ENCODE results near the gene SPATA46.

SPATA46 gene

DNA sequence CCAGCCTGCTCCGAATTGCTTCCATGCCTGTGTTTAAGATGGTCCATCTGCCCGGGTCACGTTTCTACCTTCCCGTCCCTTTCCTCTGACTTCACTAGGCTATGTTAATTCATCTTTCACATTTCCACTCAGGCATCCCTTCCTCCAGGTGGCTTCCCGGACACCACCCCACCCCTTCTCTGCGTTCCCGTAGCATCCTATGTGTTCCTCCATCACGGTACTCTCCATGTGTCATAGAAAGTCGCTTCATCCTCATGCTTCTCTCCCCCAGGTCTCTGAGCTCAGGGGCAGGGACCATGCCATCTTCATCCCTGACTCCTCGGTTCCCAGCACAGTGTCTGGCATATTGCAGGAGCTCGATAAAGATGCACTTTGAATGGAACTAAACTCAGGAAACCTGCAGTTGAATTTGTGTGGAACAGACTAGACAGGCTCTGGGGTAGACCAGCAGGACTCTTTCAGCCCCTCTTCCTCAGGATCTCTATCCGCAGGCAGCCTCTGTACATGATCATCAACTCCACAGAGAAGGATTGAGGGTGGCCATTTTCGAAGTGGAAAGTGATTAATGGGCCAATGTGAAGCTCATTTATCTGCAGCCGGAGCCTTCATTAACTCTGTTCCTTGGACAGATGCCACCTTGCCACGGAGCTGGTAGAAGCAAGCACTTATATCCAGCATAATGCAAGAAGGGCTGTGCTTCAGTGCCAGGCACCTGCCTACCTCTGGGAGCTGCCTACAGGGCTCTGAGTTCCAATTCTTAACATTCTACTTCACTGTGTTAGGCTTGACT, 13.9 kb upstream of the SPATA46 start:
- no peak for DNase-seq

DNA sequence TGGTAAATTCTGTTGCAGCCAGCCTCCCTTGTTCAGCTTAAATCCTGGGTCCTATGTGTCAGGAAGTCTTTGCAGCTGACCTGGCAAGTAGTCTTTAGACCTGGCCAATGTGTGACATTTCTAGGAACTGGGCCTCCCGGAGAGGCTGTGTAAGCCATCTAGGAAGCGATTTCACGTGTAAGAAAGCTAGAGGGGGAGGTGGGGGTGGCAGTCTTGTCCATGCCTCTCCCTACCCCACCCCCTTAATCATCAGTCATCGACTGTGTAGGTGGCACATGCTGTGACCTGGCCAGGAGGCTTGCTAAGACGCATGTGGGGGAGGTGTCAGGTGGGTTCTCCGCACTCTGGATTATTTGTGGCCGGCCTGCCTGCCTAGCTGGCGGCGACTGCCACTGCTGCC, 13.3 kb upstream of the SPATA46 start:
- no peak for DNase-seq

DNA sequence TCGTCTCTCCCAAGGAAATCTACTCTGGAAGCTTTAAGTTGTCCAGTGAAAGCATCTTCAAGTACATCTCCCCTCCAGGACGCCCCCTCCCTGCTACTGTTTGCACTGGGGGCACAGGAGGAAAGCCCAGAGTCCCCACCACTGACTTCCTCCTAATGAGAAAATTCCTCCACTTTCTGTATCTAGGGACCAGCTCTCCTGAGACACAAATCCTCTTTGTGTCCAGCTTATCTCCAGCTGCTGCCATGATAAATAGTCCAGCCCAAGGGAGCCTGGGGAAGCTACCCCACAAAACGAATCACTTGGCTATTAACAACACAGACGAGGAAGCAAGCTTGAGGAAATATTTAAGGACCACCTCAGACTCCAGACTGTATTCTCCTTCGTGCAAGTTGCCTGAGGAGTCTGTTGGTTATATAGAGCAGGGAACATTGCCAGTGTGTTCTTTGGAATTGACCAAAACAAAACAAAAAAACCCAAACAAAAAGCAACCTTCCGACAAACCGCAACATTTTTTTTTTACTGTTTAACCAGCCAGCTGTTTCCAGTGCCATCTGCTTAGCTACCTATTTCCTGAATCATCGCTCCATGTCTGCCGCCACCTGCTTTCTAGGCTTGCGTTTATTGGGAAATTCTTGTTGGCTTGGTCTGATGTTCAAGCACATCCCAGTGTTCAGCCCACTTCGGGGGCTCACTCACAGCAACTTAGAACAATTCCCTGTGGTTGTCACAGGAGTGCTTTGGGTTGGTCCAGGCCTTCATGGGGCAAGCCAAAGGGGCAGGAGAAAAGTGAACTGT, 12.6 kb upstream of the SPATA46 start:
- DNase-seq = no peak

DNA sequence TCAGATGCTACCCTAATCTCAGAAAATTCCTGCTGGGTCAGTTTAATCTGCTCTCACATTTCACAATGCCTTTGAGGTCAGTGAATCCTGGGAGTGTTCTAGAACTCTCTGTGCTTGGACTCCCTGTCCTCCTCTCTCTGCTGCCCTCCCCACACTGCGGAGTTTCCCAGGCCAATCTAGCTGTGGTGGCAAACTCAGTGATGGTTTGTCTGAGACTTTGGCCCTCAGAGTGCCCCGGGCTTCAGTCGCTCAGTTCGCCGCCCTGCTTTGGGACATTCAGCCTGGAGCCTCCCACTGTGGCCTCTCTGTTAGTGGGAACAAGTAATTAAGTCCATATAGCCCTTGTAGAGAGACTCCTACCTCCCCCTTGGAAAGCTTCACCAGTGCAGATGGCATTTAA, 12.0 kb upstream of the SPATA46 start:
- no peak for DNase-seq

DNA sequence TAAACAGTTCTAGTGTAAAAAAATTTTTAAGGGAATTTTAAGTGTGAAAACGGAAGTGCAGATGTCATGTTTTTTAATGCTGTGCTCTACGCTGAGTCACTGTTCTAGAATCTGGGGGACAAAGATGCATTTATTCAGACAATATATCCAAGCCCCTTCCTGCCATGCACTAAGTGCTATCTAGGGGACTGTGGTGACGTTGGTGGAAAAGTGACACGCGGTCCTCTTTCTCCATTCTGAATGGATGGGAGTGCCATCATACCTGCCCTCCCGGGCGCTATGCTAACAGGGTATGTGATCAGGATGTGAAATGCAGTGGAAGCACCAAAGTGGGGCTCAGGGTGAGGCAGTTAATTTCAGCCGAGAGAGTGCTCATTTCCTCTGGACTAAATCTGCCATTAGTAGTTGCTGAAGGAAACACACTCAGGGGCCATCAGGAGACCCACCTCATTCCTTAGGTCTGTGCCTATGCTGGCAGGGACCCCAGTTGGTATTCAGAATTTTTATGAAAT, 11.5 kb upstream of the SPATA46 start:
- no peak for DNase-seq

DNA sequence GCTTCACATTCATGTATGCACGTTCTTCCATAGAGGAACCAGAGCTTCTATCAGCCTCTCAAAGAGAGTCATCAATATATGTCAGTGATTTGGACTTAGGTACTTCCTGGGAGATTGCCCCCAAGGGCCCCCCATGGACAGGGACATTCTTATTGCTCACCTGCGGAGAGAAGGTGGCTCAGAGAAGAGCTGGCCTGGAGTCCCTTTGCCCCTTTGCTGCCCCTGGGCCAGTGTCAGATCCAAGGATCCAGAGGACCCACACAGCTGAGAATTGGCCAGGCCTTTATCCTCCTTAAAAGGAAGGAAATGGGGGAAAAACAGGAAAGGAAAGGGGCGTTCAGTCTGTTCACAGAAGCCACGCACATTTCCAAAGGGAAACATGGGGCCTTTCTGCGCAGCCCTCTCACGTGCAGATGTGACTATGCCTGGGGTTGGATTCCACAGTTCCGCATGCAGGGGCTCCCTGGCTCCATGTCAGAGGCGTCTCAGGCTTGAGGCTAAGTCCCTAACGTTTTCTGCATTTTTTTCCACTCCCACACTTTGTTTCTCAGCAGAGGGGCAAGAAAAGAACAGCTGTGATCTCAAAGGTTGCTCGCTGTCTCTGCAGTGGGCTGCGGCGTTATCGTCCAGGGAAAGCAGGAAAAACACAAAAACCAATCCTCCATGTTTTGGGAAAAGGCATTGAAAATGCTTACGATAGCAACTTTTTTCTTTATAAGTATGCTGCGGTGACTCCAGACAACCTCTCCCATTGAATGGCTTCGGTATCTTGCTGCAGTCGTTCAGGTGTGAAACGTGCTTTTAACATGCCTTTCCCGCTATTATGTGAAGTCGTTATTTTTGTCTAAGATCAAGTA, 10.8 kb upstream of the SPATA46 start:
- no peak for DNase-seq

DNA sequence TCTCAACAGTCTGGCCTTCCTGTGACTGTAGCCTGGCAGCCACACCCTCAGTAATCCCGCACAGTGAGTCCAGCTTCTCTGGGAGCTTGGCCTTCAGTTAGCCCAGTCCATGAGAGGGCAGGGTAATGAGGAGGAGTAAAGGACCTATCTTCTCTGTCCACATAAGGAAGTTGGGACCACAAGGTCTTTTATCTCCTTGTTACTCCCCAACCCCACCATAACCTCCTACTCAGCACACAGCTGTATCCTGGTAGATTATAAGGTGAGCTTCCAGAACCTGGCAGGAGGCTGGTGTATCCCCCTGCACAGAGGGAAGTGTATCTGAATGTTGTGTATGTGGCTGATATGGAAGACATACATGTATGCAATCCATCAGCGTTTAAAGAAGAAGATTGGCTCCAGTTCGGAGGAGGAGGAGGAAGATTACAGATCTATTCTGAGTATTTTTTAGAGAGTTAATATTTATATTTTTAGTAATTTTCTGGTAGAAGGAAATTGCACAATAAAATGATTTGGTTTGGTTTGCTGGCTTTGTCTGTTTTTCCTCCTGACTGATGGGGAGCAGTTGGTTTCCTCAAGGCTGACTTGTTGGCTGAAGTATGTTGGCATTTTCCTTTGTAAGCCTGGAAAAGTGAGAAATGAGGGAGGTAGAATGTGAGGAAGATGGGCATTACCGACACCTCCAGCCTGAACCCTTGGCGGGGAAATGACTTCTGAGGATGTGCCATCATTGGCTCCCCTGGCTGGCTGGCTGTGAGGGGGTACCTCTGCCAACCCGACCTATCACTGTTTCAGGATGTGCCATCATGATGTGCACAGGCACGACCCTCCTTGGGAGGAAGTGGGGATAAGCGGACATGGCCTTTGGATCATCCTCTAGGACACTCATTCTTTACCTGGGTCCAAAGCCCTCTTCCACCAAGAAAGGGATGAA, 9.9 kb upstream of the SPATA46 start:
- DNase-seq = no peak

DNA sequence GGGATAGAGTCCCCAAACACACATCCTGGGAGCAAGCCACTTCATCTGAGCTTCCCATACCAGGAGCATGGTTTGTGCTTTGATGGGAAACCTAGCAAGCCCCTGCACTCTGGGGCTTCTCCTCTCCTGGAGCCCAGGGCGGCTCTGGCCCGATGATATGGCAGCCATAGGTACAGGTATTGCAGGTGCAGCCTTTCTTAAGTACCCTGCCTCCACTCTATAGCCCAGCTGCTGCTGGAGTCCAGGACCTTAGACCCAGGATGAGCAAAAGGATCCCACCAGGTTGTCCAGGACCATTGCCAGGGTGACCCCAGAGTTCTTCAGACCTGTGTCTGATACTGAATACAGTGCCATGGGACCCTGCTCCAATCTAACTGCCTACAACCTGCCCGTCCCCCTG, 9.0 kb upstream of the SPATA46 start:
- DNase-seq = no peak

DNA sequence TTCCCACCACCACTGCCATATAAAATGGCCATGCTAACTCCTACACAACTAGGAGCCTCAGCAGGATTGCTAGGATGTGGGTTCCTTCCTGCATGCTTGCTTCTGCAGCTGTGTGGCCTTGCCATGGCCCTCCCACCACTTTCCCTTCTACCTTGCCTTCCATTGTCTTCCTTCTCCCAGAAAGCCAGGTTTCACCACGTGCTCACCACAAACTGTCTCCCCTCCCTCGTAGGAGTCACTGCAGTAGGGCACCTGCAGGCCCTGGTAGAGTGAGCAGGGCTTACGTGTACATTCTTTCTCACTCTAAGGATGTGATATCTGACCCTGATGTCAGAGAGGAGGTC, 8.6 kb upstream of the SPATA46 start:
- DNase-seq = no peak

DNA sequence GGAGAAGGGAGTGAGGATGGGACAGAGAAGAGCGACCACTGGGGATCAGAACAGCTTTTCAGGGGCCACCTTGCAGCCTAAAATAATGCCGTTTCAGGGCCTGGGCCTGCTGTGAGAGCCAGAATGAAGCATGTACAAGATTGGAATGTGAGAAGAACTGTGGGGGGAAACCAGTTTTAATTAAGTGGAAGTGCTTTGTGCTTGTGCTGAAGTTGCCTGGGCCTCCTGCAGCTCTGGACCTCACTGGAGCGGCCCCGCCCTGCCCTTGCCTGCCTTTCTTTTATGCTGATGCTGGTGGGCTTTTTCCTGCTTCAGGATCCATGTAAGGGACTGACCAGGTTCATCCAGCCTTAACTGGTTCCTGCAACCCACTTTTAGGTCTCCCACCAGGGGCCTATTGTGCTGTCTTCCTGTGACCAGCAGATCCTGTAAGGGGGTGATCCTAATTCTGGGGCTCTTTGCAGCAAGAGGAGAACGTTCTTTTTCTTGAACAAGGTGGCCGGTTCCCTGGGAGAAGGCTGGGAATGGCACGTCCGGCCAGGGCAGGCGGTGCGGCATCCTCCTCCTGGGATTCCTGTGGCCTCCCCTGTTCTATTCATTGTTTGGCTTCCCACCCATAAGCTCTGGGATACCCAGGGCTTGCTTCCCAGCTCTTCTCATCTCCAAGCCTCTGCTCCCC, 8.1 kb upstream of the SPATA46 start:
- no peak for DNase-seq

DNA sequence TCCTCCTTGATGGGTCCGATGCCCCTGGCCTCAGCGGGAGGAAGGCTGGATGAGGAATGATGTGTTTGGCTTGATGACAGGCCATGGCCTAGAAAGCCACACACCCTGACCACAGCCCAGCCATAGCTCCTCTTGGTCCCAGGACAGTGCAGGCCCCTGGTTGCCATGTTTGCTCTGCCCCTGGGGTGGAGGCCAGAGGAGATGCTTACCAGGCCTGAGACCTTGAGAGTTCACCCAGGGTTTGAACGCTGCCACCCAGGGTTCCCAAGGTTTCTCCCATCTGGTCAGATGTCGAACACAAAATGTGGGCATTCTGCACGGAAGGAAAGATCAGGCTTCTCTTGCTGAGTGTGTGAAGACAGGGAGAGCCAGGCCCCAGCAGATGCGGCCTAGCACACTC, 7.5 kb upstream of the SPATA46 start:
- DNase-seq = no peak

DNA sequence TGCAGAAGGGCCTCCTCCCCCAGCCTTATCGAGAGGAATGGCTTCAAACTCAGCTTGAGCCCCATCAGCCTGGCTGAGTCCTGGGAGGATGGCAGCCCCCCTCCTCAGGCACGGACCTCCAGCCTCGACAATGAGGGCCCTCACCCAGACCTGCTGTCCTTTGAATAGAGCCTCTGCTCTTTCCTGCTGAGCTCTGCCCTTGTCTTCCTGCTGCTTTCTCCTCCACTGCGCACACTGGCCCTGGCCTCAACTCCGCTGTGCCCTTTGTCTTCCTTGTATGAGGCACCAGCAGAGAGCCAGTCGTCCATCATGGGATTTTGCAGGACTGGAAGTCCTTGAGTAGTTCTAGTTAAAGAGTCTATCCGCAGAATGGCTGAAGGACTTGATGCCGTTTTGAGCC, 6.9 kb upstream of the SPATA46 start:
- no peak for DNase-seq

DNA sequence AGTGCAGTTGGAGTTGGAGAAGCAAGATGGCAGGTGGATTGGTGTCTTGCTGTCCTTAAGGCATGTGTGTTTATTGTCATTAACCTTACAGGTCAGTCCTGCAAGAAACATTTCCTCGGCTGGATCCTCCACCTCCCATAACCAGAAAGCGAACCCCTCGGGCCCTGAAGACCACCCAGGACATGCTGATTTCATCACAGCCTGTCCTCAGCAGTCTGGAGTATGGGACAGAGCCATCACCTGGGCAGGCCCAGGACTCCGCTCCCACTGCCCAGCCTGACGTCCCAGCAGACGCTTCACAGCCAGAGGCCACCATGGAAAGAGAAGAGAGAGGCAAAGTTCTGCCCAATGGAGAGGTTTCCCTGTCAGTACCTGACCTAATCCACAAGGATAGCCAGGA, 6.4 kb upstream of the SPATA46 start:
- DNase-seq = no peak

DNA sequence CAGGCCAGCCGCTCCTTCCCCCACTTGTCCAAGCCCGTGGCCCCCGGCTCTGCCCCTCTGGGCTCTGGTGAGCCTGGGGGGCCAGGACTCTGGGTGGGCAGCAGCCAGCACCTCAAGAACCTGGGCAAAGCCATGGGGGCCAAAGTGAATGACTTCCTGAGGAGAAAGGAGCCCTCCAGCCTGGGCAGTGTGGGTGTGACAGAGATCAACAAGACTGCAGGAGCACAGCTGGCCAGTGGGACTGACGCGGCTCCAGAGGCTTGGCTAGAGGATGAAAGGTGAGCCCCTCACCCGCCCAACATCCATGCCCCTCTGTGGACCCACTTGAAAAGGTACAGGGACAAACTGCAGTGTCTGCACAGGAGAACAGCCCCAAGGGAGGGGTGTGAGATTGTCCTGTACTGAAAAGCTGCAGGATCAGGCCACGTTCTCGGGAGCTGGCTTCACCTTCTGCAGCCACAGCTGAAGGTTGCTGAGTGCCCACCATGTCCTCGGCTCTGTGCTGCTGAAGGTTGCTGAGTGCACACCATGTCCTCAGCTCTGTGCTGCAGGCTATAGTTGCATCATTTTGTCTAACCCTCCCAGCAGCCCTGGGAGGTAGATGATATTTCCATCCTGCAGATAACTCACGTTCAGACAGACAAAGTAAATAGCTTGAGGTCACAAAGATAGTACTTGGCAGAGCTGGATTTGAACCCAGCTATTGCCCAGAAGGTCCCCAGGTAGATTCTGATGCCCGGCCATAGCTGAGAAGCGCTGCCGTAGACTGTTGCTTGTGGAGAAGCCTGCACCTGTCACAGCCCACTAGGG, 5.5 kb upstream of the SPATA46 start:
- DNase-seq = no peak

DNA sequence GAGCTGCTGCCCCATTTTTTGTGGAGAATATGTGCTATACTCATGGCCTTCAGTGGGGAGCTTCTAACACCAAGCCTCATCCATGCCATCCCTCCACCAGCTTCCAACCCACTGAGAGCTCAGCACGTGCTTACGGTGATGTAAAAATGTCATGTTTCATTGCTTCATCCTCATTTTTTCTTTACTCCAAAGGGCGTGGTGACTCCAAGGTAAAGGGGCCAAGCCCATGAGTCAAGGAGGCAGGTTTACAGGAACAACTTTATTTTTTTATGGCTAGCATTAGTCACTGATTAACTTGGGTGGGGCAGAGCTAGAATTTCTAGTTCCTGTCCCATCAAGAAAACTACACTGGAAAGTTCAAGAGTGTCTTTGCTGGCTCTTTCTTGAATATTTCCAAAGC, 4.7 kb upstream of the SPATA46 start, which contains the start of gene C1orf226:
Gene C1orf226, plus strand, starts transcription at position 346 of the 400 bp plus-strand sequence. CDS start 174 bp downstream, outside the sequence.
- no peak for DNase-seq

DNA sequence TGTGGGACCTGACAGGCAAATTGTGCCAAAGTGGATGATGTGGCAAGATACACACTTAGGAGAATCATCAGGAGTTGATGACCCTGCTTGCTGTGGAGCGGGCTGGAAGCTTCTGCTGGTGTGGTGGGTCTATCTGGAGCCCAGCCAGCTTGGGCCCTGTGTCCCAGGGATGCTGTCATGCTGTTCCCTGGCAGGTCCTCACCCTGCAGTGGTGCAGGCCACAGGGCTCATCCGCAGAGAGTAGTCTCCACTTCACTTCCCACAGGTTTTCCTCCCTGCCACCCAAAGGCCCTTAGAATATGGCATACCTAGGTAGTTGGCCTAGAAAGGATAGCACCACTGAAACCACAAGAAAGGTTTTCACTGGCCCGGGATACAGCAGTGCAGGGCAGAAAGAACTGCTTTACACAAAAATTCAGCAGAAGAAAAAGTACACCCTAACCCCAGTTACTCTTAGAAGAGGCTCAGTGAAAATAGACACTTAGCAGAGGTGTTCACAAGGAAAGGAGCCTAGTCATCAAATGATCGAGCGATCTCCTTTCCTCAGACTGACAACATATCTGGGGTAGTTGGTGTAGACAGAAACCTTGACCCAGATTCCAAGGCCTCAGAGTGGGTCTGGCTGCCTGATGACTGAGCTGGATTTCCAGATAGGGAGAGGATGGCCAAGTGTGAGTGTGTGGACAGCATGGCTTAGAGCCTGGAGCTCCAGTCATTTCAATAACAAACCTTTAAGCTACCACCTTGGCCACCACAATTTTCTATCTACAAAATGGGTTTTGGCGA, 3.6 kb upstream of the SPATA46 start:
- no peak for DNase-seq

DNA sequence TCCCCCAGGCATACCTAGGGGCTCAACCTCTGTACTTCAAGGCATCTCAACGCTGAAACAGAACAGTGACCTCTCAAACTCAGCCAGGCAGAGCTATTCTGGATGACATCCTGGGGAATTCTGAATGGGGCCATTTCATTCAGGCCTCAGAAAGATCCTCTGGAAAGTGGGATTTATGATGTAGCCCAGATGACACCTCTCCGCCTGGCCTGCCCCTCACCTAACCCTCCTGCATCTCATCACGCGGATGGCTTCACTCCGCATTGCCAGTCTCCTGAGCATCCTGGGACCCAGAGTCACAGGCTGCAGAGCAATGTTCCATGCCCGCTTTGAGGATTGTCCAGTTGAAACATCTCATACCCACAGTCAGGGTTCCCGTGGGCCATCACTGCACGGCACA, 1.2 kb downstream of the SPATA46 start:
- DNase-seq = no peak

DNA sequence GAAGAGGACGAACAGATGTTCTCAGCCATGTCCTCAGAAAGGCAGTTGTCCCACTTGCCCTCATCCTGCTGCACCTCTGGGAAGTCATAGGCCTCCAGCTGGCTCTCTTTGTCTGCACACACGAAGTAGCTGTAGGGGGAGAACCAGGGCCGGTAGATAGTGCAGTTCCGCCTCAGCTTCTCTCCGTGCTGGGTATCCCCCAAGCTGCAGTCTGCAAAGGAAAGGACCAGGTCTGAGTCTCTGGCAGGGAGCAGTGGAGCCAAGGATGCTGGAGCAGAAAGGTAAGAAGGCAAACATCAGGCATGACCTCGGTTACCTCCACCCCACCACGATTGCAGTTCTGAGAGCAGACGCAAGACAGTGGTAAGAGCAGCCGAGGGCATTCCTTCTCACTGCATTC, 2.2 kb downstream of the SPATA46 start:
- DNase-seq = no peak

DNA sequence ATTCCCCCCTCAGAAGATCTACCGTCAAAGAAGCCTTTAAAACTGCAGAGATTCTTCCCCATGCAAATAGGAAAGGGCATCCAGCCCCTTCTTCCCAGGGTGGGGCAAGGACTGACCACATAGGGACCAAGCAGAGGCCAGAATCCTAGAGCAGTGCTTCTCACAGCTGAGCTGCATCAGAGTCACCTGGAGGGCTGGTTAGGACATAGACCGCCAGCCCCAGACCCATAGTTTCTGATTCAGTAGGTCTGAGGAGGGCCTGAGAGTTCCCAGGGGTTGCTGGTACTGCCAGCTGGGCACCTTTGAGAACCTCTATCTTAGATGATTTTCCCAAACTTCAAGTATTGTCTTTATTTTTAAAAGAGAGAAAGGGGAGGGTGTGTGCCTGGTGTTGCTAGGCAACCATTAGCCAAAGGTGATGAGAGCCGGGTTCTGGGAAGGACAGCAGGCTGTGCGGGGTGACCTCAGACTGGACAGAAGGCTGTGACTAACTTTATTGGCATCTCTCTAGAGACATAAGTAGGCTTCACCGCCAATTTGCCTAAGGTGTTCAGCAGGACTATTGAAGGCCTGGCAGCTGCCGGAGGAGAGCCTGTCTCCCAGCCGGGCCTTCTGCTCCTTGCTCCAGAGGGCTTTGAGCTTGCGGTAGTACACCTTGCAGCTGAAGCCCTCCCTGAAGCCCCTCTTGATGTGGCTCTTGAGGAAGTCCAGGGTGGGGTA, 3.0 kb downstream of the SPATA46 start:
- DNase-seq = no peak

Measured in stimulated activated CD4-positive, alpha-beta T cell treated with anti-CD3 and anti-CD28 coated beads, Interleukin-2, amount 100 ng/mL, for 48 hours (primary cell).